Endothelial cell of umbilical vein (primary cell): Measurements from ENCODE around the gene FABP7. TPM values are rescaled to one million over a fixed set of nuclear protein-coding genes. Genes with fewer than 3 reads are reported as not detected.

ENCODE experiments used
- BruUV-seq: library from RNA; stranded (reverse); fragments of 400-500 nt; replicated peaks from 2 replicates; lab custom pipeline; 2021; lab: Mats Ljungman, UMichigan
- CTCF ChIA-PET: fragments of 300-600, 350-600 bp; sonication (Branson Sonifier 250); formaldehyde crosslinking; loops from one replicate; lab custom pipeline; 2021; ENCODE audit warnings: antibody characterized with exemption, inconsistent platforms; lab: Charles Lee
- POLR2A ChIA-PET: fragments of 300-600, 350-600 bp; sonication (Branson Sonifier 250); formaldehyde crosslinking; loops from one replicate; lab custom pipeline; 2021; ENCODE audit warnings: antibody characterized with exemption, inconsistent platforms; lab: Charles Lee
- DNase-seq: peaks from one replicate; pipeline ENCODE4 v3.0.0-alpha.2; 2011; ENCODE audit warnings: low read depth, low spot score
- FAIRE-seq: peaks from 2 replicates; lab custom pipeline; 2011; peaks lifted over from hg19 to GRCh38; lab: Jason Lieb, UNC
- H2AFZ ChIP-seq: 2 replicates; pipeline ENCODE4 v1.6.0; 2012; ENCODE audit warnings: low read depth, low read length, control low read depth, inconsistent platforms
- H3K27ac ChIP-seq: 2 replicates; pipeline ENCODE4 v1.5.1; 2011; ENCODE audit warnings: low read depth, mild to moderate bottlenecking, control low read depth, low read length, moderate library complexity; ENCODE audit not compliant: insufficient read depth
- H3K27me3 ChIP-seq, 2 experiments: 2 replicates each; pipeline versions ENCODE4 v1.6.0 to v1.6.1; 2011; ENCODE audit warnings: low read length in 2 of 2, mixed read lengths in 1 of 2; ENCODE audit not compliant: control insufficient read depth in 2 of 2, insufficient read depth in 2 of 2
- H3K36me3 ChIP-seq, 2 experiments: 2 replicates in 1 of 2; 3 replicates in 1 of 2; pipeline ENCODE4 v1.5.1; 2011; ENCODE audit warnings: low read length in 2 of 2, mild to moderate bottlenecking in 1 of 2, moderate library complexity in 1 of 2; ENCODE audit not compliant: control insufficient read depth in 2 of 2, insufficient read depth in 2 of 2; ENCODE audit errors: extremely low read depth in 1 of 2
- H3K4me1 ChIP-seq: 3 replicates; pipeline ENCODE4 v1.5.1; 2011; ENCODE audit warnings: mild to moderate bottlenecking, low read length; ENCODE audit not compliant: control insufficient read depth, insufficient read depth; ENCODE audit errors: extremely low read depth
- H3K4me2 ChIP-seq: 2 replicates; pipeline ENCODE4 v1.6.1; 2011; ENCODE audit warnings: low read length, control low read depth, mixed read lengths; ENCODE audit not compliant: insufficient read depth
- H3K4me3 ChIP-seq, 3 experiments: fragments of 200-600 bp in 1 of 3; sonication (generic), shearing (Covaris generic) in 1 of 3; replicated peaks in 1 of 3; 2 replicates each; pipeline ENCODE4 v1.5.1; 2011 to 2016; ENCODE audit warnings: control low read depth in 3 of 3, low read length in 3 of 3, mild to moderate bottlenecking in 2 of 3, inconsistent platforms in 1 of 3, low read depth in 1 of 3, moderate library complexity in 1 of 3; ENCODE audit not compliant: insufficient read depth in 1 of 3
- H3K79me2 ChIP-seq: 2 replicates; pipeline ENCODE4 v1.6.0; 2012; ENCODE audit warnings: low read length, inconsistent platforms; ENCODE audit not compliant: control insufficient read depth, insufficient read depth
- H3K9ac ChIP-seq: replicated peaks from 2 replicates; pipeline ENCODE3; 2011; ENCODE audit warnings: low read length, control low read depth; ENCODE audit not compliant: insufficient read depth; ENCODE audit errors: extremely low read depth
- H3K9me1 ChIP-seq: replicated peaks from 3 replicates; pipeline ENCODE4 v1.6.0; 2011; ENCODE audit warnings: mild to moderate bottlenecking, low read length; ENCODE audit not compliant: control insufficient read depth, insufficient read depth; ENCODE audit errors: extremely low read depth
- H3K9me3 ChIP-seq: replicated peaks from 2 replicates; pipeline ENCODE4 v1.5.1; 2012; ENCODE audit warnings: low read length, inconsistent platforms; ENCODE audit not compliant: control insufficient read depth, insufficient read depth
- H4K20me1 ChIP-seq: replicated peaks from 2 replicates; pipeline ENCODE3; 2011; ENCODE audit warnings: mild to moderate bottlenecking, low read length; ENCODE audit not compliant: control insufficient read depth, insufficient read depth; ENCODE audit errors: extremely low read depth
- EZH2 ChIP-seq: IDR thresholded peaks from 2 replicates; pipeline ENCODE4 v1.6.1; 2012; ENCODE audit warnings: borderline replicate concordance, low read depth, mild to moderate bottlenecking, moderate library complexity, low read length, inconsistent platforms; ENCODE audit not compliant: severe bottlenecking
- FOS ChIP-seq: IDR thresholded peaks from 2 replicates; pipeline ENCODE4 v1.6.1; 2011; ENCODE audit warnings: mild to moderate bottlenecking, low read length, moderate library complexity, borderline replicate concordance; ENCODE audit not compliant: insufficient read depth
- GATA2 ChIP-seq: IDR thresholded peaks from 2 replicates; pipeline ENCODE4 v1.7.0; 2011; ENCODE audit warnings: low read depth, mild to moderate bottlenecking, moderate library complexity, mixed read lengths, low read length; ENCODE audit not compliant: insufficient read length, insufficient read depth
- JUN ChIP-seq: IDR thresholded peaks from 2 replicates; pipeline ENCODE4 v1.6.1; 2011; ENCODE audit warnings: borderline replicate concordance, low read depth; ENCODE audit not compliant: insufficient read length, insufficient read depth
- MYC ChIP-seq: IDR thresholded peaks from one replicate; pipeline ENCODE4 v1.6.1; 2011; ENCODE audit warnings: mild to moderate bottlenecking, low read depth, low read length
- POLR2A ChIP-seq: IDR thresholded peaks from 2 replicates; pipeline ENCODE4 v1.6.1; 2012; ENCODE audit warnings: low read depth, mild to moderate bottlenecking, control low read depth, low read length
- POLR2AphosphoS5 ChIP-seq: IDR thresholded peaks from 2 replicates; pipeline ENCODE4 v1.6.1; 2012; ENCODE audit warnings: low read depth, mild to moderate bottlenecking, control low read depth, low read length, moderate library complexity; ENCODE audit not compliant: insufficient read depth
- dilution Hi-C: fragments of 300-500 bp; cut with MboI; formaldehyde crosslinking; loops from one replicate; pipeline ENCODE4 v1.15.0; 2019; ENCODE audit warnings: low sequenced_read_pairs; ENCODE audit not compliant: extremely low pct_ligation_motif_present
- intact Hi-C: fragments of 100-400 bp; cut with micrococcal nuclease; formaldehyde crosslinking; loops from one replicate; pipeline ENCODE4 v1.10.0; 2022
- polyA plus RNA-seq, 4 experiments: library from polyadenylated mRNA; depleted of rRNA in 3 of 4; stranded (reverse) in 3 of 4; unstranded in 1 of 4; fragments of >200 nt; gene quantifications; 2 replicates each; pipeline versions ENCODE4 v1.2.1 to v1.2.3, GENCODE V29; 2011 to 2012; ENCODE audit warnings: missing spikeins in 1 of 4
- total RNA-seq: library from RNA; stranded (reverse); gene quantifications from 2 replicates; pipeline ENCODE4 v1.2.3, GENCODE V29; 2021
- TF ChIP-seq, protein P1 (sequence below): IDR thresholded peaks from 2 replicates; pipeline ENCODE4 v1.6.1; 2011; ENCODE audit not compliant: insufficient read depth, insufficient read length
- TF ChIP-seq, protein P2 (sequence below), 2 donors: IDR thresholded peaks; 1 replicate in 1 of 2; 2 replicates in 1 of 2; pipeline ENCODE4 v1.5.1; 2011; ENCODE audit warnings: low read length in 2 of 2, mild to moderate bottlenecking in 2 of 2, moderate library complexity in 2 of 2, control low read depth in 1 of 2, inconsistent platforms in 1 of 2, low read depth in 1 of 2; ENCODE audit not compliant: insufficient read depth in 1 of 2; ENCODE audit errors: extremely low read depth in 1 of 2

FABP7 gene
- total and polyA plus RNA-seq, 2 donors (not counting 3 experiments of a cell fraction or from before 2014, with no cell fraction given): not detected

DNA sequence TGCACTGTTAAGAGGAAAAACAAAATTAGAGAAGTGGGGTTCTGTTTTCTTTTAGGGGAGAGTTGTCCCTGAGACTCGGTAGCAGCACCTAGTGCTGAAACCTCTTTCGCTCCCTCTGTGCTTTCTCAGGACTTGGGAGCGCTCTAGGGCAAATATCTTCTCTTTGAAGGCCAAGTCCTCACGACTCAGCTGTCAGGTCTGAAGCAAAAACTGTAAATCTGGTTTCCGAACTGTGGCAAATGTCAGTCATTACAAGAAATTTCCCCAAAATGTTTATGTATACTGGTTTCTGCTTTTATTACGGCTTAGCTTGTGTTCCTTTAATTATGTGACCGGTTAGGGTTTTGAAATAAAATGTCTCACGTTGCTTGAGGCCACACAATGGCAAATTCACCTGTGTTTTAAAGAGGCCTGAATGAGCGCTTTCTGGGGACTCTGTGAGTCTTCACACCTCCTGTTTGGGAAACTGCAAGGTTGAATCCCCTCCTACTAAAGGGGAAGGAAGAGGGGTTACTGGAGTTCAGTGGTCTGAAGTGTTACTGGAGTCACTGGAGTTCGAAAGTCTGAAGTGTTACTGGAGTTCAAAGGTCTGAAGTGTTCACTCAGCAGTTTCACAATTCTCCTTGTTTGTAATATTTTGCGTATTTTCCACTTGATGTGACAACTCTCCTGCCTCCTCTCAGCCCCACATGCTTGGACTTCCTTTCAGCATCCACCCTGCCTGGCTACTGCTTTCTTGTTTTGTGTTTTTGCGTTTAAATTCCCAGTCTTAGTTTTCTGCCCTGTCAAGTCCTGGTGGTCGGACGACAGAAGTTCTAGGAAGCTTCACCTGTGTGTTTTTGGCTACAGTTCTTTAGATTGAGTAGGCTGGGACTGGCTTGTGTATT lies 11.2 kb downstream of the FABP7 start:
- peak overlapping the region; percentile 98 for H2AFZ ChIP-seq
- no peaks in the 10 kb centered on the region for H3K79me2 ChIP-seq
- no peaks in the 10 kb centered on the region for H3K36me3 ChIP-seq
- ChIA-PET POLR2A (no interaction called here), CTCF (interaction anchor here (0.6 to 2.2 kb wide), 3 partner anchors 34 to 48 kb away, joined by 3 to 6 read pairs (median 4); no protein-coding TSS in a partner anchor)
- peaks cover 9 to 20% of the 10 kb centered on the region in 2 experiments for H3K27me3 ChIP-seq
- intact Hi-C loops (no loop called here), dilution Hi-C loops (no loop called here)
- no peaks in the 10 kb centered on the region for H4K20me1 ChIP-seq
- peak overlapping the region in 1 of 3 experiments; percentile 91 for H3K4me3 ChIP-seq
- no peaks in the 10 kb centered on the region for H3K9me3 ChIP-seq
- H3K4me1 ChIP-seq: peaks cover 6% of the 10 kb centered on the region
- peak; percentile 6 for DNase-seq
- TF ChIP-seq POLR2A: no peak
- no peak for TF ChIP-seq POLR2AphosphoS5
- TF ChIP-seq EZH2: no peak
- no peak for TF ChIP-seq MYC
- TF ChIP-seq, protein P1, sequence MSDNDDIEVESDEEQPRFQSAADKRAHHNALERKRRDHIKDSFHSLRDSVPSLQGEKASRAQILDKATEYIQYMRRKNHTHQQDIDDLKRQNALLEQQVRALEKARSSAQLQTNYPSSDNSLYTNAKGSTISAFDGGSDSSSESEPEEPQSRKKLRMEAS: no peak
- TF ChIP-seq, protein P2, sequence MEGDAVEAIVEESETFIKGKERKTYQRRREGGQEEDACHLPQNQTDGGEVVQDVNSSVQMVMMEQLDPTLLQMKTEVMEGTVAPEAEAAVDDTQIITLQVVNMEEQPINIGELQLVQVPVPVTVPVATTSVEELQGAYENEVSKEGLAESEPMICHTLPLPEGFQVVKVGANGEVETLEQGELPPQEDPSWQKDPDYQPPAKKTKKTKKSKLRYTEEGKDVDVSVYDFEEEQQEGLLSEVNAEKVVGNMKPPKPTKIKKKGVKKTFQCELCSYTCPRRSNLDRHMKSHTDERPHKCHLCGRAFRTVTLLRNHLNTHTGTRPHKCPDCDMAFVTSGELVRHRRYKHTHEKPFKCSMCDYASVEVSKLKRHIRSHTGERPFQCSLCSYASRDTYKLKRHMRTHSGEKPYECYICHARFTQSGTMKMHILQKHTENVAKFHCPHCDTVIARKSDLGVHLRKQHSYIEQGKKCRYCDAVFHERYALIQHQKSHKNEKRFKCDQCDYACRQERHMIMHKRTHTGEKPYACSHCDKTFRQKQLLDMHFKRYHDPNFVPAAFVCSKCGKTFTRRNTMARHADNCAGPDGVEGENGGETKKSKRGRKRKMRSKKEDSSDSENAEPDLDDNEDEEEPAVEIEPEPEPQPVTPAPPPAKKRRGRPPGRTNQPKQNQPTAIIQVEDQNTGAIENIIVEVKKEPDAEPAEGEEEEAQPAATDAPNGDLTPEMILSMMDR (IDR thresholded peaks at IDR 0.05; ENCODE audit: extremely low read depth in 1 of 2, insufficient read depth in 1 of 2, low read depth in 1 of 2, low read length in 2 of 2): no peak
- TF ChIP-seq GATA2: no peak
- no peak for TF ChIP-seq FOS
- no peak for TF ChIP-seq JUN
- peak overlapping the region; percentile 86 for H3K4me2 ChIP-seq
- H3K9me1 ChIP-seq: no peaks in the 10 kb centered on the region
- no peak overlapping the region for H3K9ac ChIP-seq
- no peak overlapping the region for H3K27ac ChIP-seq
- BruUV-seq: no TSS peak
- no peak for FAIRE-seq
